Measurements from ENCODE around the gene LYL1.

GRCh38 chr19:13121551-13122274 lies 19.1 kb upstream of the LYL1 start:
- TF ChIP-seq CTCF (IDR thresholded peaks at IDR 0.05) (no peak), POLR2AphosphoS5 (IDR thresholded peaks at IDR 0.05; ENCODE audit: low read depth, low read length) (no peak), TCF7L2 (IDR thresholded peaks at IDR 0.05; ENCODE audit: low read depth, low read length) (no peak), REST (IDR thresholded peaks at IDR 0.05; ENCODE audit: insufficient read depth in 1 of 2, low read depth in 2 of 2, low read length in 1 of 2) (no peak), SIN3A (IDR thresholded peaks at IDR 0.05; ENCODE audit: borderline replicate concordance, insufficient read depth, low read depth, low read length) (no peak)
